GM21423 (cell line): Measurements from ENCODE around the gene LY86.

ENCODE experiments used
- ATAC-seq: cut with Tn5 transposase; IDR thresholded peaks from one replicate; pipeline ENCODE4 v1.9.1; 2021; ENCODE audit warnings: mild to moderate bottlenecking, moderate library complexity; ENCODE audit not compliant: unreplicated experiment

Gene LY86

DNA sequence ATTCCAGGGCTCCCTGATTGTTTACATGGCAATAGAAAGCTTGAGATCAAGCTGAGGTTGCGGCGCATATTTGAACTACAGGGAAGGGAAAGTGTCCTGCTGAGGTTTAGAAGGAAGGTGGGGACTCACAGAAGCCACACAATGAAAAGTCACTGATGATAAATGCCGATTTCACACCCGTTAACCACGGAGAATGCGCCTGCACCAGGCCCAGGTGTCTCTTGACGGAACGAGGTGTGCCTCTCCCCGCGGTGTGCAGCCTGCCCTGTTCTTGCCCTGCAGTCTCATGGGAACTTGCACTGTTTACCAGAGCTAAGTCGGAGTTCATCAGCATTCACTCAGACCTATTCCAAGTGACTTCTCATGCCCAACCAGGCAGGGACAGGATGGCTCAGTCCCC, 90.3 kb downstream of the LY86 start:
- ATAC-seq = no peak

DNA sequence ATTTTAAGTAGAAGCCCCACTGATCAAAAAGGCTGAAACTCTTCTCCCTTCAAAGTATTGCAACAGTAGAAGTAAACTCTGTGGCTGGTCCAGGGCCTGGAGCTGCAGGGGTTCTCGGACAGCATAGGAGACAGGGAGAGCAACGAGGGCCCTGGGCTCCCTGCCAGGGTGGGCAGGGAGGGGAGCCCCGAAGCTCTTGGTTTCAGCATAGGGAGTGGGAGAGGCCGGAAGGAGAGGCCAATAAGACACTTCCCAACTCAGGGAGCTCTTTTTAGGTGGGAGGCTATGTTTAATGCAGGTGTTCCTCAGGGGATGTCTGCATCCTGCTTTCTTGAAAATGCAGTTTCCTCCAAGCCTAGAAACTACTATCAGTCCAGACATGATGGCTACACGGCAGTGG, 91.1 kb downstream of the LY86 start:
- ATAC-seq = no peak

DNA sequence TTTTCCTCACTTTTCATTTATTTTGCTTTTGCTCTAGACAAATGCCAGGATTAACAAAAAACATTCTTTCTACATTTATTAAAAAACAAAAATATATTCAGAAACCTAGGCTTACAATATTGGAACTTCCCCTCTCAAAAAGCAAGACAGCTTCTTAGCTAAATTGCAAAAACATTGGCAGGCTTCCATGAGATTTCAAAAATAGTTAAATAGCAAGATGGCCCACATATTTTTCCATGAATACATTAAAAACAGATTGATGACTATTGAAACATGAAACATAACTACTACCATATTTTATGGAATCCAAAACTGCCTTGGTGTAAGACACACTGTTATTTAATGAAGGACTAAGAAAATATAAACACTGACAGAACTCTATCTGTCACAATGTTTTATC, 92.0 kb downstream of the LY86 start:
- no peak for ATAC-seq

DNA sequence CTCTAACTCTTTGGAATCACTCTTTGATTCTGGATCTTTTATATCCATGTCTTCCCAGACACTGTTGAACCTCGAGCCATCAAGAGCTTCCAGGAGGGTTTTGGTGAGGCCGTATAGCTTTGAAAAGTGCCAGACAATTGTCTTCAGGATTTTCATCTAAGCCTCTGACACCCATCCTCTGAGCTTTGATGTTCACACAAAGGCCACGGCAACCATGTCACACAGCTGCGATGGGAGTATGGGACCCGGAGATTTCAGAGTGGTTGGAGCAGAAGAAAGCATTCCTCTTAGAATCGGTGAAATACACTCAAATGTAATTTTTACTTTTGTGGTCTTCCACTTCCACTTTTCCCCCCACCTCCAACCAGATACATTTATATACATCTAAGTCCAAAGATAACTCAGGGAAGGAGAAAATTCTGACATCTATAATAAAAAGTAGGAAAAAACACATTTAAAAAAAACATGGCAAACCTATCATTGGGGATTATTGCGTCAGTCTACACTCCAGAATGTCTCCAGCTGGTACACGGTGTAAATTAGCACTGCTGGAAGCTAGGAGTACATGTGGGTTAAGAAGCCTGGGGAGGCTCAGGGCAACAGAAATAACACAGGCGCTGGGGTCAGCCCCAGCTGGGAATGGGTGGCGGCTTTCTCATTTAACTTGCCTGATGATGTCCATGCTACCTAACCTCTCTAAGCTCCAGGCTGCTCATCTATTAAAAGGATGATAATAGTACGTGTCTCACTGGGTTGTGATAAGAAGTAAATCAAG, 92.7 kb downstream of the LY86 start:
- ATAC-seq = no peak

DNA sequence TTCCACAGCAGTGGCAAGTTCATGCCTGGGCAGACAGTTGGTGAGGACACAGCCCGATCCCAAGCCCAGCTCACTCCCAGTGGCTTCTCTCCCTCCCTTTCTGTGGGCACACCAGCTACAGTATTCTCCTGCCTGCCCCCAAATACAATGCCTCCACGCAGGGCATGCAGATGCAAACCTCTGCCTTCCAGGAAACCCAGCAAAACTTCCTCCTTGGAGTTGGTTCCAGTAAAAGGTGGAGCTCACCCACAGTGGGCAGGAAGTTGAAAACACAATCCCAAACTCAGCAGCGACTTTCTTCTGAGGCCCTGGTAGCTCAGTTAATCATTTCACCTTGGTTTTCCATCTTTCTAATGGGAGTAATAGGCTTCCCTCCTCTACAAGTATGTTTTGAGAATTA, 93.7 kb downstream of the LY86 start:
- ATAC-seq = no peak

DNA sequence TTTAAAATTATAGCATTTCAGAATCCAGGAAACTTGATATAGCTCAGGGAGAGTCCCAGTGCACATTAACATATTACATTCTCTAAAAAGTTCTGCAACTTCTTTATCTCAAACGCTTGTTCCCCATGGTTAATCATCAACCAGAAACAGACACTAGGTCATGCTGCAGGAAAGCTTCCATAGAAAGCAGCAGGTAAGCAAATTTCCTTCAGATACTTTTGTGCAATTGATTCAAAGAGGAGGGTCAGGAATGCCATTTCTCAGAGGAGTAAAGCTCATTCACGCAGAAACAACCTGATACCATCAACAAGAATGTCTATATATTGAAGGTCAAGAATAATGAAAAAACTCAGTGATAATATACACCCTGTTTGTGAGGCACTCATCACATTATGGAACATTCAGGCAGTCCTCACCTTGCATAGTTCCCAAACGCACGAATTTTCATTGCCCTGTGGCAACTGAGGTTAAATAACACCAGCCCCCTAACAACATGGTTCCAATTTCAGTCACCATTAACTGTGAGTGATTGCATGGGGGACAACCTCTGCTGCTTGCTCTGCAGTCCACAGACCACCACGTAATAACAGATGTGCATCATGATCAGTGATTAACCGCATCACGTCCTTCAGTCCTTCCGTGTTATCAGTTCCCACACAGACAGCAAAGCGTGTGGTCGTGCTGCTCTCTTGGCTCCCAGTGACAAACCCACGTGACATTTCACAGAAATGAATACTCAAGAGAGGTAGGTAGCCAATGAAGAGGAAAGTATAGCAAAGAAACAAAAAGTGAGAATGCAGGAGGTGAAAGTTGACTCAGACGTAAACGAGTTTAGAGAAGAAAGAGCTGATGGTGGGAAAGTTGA, 95.7 kb downstream of the LY86 start:
- ATAC-seq = peak; percentile 86

DNA sequence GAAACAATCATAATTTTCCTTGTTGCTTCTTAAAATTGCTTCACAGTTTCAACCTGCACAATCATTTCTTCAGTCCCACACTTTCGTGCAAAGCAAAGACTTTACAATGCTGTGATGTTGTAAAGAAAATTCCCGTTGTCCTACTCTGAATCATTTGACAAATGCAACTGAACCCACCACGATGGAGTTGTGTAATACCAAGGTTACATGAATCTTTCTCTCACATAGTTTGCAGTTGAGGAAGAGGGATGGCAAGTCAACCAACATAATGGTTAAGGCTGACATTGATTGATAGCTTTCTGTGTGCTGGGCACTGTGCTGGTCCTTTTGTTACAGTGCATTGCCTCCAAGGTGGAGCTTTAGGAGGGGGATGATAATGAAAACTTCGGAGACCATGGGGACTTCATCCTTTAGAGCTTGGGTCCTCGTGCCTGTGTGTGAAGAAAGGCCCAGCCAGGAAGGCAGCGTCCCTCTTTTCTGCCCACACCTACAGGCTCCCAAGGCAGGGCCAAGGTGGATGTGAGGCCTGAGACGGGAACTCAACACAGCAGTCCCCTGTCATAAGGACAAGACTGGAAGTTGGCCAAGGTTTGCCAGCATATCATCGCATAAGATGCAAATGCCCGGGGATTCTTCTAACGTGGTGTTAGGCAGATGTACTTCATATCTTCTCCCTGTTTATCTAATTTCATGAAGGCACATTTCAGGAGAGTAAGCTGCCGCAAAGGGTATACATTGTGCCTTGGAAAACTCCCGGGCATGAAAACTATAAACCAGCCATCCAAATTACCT, 96.9 kb downstream of the LY86 start:
- ATAC-seq = no peak

DNA sequence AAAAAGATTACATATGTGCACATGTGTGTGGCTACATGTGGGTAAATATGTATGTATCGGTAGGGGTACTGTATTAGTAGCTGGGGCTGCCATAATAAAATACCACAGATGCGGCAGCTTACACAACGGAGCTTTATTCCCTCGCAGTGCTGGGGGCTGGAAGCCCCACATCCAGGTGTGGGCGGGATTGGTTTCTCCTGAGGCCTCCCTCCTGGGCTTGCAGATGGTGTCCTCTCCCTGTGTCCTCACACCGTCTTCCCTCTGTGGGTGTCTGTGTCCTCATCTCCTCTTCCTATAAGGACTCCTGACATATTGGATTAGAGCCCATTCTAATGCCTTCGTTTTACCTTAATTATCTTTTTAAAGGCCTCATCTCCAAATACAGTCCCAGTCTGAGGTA, 97.7 kb downstream of the LY86 start:
- ATAC-seq = no peak

DNA sequence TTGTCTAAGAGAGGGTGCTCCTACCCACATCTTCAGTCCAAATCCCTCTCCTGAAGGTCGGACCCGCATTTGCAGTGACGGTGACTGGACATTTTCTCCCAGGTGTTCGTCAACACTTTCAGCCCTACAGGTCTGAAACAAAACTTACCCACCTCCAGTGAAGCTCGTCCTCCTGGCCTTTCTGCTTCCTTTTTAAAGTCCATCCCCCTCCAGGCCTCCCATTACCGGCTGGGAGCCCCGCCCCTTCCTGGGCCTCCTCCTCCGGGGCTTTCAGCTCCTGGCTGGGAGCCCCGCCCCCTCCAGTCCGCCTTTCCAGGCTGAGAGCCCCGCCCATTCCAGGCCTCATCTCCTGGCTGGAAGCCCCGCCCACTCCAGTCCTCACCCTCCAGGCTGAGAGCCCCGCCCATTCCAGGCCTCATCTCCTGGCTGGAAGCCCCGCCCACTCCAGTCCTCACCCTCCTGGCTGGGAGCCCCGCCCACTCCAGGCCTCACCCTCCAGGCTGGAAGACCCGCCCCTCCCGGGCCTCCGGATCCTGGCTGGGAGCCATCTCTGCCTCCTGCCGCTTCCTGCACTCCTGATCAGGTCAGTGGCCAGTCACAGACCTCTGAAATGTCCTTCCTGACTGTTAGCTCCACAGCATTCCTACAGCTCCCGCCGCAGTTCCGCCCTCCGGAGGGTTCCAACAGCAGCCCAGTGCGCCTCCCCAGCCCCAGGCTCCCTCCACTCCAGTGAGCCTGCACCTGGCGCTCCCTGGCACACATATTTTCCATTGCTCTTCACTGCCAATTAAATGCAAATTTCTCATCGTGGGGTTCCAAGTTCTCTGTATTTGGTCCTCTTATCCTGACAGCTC, 98.5 kb downstream of the LY86 start:
- no peak for ATAC-seq

DNA sequence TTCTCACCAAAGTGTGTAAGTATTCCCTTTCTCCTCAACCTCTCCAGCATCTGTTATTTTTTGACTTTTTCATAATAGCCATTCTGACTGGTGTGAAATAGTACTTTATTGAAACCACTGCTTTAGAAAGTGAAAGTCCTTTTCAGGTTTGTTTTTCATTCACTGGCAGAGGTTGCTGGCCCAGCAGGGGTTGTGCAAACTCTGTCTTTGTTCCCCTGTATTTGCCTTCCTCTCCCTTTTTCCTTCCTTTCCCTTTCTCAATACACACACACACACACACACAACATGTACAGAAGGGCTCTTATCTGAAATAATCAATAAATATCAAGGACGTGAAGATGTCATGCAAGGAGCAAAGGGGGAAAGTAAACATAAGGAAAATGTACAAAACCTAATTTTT, 99.8 kb downstream of the LY86 start:
- ATAC-seq = no peak

DNA sequence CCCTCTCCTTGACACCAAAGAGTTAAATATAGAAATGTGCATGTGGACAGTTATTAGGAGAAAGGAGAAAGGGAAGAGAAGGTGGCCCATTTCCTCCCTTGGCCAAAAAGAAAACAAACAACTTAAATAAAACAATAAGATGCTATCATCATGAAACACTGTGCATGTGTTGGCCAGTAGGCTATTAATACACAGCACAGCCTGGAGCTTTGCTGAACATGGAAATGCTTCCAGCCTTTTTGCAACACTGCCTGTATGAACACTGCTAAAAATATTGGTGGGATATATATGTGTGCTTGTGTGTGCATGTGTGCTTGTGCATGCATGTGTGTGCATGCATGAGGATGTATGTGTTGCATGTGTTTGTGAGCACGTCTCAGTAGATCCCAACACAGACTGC, 100.4 kb downstream of the LY86 start:
- no peak for ATAC-seq

DNA sequence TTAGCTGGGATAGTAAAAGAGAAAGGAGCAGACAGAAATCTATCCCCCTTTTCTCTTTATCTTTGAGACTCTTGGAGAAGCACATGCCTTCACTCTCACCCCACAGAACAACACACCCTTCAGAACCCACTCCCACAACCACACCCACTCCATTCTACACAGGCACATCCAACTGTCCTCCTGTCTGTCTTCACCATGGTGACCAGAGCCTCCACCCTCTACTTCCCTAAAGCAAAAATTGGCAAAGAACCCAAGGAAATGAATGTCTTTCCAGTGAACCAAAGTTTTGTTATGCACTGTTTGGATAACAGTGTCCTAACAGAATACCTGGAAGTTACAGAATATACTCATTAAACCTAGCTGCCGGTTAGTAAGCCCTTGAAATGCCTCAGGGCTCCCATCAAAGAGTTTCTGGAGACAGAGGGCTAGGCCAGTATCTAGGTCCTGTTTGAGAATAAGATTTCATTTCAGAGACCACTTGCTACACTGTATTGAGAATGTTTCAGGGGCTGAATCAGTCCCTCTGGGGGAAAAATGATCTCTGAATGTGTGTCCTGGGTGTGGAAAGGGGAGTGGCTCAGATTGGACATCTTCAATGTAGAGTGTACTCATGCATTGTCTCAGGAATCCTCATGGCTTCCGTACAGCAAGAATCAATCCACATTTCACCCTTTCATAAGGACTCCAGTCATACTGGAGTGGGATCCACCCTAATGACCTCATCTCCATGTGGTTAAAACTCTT, 101.1 kb downstream of the LY86 start:
- ATAC-seq = no peak

DNA sequence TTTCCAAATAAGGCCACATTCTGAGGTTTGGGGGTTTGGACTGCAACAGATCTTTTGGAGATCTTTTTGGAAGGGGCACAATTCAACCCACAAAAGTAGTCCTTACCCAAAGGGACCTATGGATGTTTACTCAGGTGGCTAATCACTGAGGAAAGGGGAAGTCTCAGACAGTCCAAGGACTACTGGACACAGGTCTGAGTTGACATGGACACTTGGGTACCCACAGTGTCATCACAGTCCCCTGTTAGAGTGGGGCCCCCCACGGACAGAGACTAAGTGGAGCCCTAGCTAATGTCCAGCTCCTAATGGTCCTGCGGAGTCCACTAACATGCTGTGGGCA, 101.6 kb downstream of the LY86 start:
- no peak for ATAC-seq

DNA sequence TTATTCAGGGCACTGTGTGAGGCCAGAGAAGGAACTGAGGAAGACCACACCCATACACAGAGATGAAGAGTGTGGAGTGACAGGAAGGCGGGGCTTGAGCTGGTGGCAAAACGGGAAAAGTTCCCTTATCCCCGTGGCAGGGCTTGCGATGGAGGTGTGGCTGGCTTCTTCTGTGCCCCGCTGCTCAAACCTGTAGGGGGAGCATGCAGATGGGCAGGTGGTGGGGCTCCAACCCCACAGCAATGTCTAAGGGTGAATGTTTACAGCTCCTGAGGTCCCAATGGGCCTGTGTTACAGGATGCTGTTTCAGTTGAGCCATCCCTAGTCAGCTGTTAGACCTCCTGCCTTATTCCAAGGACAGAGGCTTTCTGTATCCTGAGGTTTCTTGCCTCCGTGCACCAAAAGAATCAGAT, 105.9 kb downstream of the LY86 start:
- no peak for ATAC-seq

DNA sequence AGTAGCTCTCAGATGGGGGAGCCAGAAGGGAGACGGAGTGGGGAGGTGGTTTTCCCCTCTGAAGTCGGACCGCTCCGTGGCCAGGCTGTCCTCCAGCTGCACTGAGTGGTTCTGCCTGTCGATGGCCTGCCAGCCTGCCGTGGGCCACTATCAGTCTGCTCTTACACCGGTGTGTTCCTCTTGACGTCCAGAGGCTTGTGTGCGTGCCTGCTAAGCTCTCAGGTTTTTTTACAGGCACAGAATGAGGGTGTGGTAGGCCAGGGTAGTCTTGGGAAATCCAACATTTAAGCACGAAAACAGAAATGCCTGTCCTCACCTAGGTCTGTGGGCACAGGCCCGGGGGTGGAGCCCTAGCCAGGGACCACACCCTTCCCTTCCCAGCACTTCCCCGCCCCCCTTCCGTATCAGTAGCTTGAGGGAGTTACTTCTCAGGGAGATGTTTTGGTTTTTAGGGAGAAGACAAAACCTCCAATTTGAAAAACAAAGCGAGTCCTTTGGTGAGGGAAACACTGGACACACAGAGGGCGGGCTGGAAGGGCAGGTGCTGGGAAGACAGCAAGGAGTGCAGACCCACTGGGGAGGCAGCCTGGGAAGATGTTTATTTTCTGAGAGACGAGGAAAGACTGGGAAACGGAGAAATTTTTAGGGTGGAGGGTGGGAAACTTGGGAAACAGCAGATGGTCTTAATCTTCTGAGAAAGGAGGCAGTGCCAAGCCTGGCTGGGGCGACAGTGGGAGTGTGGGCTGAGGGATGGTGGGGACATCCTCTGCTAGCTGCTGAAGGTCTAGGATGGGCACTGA, 106.5 kb downstream of the LY86 start:
- ATAC-seq = no peak

DNA sequence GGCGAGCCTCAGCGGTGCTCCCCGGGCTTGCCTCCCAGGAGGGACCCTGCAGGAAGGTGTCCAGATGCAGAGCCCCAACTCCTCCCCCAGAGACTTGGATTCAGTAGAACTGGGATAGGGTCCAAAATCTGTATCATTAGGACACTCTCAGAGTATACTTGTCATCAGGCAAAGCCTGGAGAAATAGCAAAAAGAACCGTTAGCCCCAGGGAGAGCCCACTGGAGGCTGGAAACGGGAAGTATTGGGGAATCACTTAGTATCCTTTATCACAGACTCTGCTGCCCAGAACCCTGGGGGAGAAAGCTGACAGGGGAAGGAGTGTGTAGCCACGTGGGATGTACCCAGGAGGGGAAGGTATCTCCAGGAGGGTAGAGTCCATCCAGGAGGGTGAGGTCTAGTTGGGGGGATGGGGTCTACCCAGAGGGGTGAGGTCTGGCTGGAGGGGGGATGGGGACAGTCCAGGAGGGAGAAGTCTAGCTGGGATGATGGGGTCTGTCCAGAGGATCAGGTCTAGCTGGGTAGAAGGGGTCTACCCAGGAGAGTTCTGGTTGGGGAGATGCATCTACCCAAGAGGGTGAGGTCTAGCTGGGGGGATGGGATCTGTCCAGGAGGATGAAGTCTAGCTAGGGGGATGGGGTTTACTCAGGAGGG, 107.2 kb downstream of the LY86 start:
- ATAC-seq = no peak

DNA sequence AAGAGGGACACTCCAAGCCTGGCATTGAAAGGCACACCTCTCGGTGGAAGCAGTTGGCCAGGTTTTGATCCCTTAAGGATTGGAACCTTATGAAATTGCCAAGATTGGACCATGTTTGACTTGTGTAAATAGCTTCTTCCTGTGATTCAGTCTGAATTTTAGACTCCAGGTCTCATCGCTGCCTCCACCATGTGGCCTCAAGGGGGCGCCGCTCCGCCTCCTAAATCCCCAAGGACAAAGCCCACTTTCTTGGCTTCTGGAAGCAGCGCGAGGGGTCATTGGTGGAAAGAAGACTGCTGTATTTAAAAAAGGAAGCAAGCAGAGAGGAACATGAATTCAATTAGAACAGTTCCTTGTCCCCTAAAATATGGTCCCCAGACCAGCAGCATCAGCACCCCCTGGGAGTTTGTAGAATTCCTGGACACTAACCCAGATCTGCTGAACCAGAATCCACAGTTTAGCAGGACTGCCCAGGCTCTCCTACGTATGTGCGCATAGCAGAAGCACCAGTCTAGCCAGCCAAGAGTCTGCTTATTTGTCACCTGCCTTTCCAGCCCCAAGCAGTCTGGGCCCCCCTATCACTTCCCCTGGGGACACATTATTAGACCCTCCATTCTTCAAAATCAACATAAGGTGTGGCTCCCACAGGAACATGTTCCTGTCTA, 108.5 kb downstream of the LY86 start:
- no peak for ATAC-seq

DNA sequence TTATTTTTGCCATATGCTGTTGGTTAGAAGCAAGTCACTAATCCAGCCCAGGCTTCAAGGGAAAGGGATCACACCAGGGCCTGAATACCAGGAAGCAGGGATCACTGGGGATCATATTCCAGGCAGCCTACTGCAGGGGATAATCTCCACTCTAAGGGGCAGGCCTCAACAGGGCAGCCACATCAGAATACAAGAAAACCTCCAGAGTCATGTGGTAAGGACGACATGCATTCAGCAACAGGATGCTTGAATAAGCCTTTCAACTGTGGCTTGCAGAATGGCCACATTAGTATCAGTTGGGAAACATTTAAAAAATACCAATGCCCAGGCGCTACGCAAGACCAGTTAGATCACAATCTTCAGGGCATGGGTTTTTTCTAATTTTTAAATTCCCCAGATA, 109.1 kb downstream of the LY86 start:
- no peak for ATAC-seq
